IPS DF 19.7 (cell line): Measurements from ENCODE around the gene KISS1R.

Experiments used
- DNase-seq: peaks from one replicate; pipeline ENCODE4 v3.0.0-alpha.2; 2013; ENCODE audit warnings: low read depth, low spot score

Gene KISS1R

DNA sequence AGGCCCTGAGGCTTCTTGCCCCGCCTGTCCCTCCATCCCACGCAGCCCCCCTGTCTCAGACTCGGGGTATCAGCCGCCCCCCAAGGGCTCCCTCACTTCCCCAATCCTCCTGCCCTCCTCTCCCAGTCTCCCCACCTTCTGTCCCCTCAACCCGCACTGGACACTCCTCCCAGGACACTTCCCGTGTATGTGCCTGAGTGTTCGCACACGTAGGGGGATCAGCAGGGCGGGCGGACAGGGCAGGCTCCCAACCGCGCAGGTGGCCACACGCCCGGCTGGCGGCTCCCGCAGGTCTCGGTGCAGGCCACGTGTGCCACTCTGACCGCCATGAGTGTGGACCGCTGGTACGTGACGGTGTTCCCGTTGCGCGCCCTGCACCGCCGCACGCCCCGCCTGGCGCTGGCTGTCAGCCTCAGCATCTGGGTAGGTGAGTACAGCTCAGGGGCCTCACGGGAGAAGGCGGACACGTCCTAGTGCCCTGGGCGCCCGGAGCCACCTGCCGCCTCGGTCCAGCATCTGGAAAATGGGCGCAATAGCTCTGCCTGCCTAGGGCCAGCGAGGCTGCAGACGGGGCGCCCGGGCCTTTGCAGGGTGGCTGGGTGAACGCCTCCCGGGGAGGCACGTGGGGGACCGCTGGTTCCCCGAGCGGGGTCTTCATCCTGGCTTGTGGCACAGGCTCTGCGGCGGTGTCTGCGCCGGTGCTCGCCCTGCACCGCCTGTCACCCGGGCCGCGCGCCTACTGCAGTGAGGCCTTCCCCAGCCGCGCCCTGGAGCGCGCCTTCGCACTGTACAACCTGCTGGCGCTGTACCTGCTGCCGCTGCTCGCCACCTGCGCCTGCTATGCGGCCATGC is 2.3 kb downstream of the KISS1R start:
- DNase-seq: no peak

DNA sequence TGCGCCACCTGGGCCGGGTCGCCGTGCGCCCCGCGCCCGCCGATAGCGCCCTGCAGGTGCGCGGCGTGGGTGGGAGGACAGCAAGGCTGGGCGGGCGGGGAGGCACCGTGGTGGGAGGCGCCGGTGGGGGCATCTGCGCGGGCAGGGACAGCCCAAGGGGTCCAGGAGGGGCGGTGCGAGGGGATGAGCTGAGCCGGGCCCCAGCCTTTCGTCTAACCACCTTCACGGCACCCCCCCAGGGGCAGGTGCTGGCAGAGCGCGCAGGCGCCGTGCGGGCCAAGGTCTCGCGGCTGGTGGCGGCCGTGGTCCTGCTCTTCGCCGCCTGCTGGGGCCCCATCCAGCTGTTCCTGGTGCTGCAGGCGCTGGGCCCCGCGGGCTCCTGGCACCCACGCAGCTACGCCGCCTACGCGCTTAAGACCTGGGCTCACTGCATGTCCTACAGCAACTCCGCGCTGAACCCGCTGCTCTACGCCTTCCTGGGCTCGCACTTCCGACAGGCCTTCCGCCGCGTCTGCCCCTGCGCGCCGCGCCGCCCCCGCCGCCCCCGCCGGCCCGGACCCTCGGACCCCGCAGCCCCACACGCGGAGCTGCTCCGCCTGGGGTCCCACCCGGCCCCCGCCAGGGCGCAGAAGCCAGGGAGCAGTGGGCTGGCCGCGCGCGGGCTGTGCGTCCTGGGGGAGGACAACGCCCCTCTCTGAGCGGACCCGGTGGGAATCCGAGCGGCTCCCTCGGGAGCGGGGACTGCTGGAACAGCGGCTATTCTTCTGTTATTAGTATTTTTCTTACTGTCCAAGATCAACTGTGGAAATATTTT is 3.1 kb downstream of the KISS1R start:
- no peak for DNase-seq

DNA sequence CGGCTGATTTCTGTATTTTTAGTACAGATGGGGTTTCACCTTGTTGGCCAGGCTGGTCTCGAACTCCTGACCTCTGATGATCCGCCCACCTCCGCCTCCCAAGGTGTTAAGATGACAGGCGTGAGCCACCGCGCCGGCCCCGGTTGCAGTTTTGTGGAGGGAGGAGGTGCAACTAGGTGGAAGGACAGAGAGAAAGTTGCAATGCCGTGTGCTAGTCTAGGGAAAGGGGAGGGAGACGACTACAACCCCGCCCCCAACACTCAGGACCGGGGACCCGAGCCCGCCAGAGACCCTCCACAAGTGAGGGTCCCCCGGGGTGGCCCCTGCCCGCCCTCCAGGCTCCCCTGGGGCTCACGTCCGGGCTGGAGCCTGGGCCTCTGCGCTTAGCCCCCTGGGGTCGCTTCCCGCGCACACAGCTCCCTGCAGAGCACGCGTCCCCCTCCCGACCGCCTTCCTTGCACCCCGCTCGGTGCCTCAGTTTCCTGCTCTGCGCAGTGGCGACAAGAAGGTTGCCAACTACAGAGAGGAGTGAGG is 7.5 kb downstream of the KISS1R start:
- DNase-seq: no peak

DNA sequence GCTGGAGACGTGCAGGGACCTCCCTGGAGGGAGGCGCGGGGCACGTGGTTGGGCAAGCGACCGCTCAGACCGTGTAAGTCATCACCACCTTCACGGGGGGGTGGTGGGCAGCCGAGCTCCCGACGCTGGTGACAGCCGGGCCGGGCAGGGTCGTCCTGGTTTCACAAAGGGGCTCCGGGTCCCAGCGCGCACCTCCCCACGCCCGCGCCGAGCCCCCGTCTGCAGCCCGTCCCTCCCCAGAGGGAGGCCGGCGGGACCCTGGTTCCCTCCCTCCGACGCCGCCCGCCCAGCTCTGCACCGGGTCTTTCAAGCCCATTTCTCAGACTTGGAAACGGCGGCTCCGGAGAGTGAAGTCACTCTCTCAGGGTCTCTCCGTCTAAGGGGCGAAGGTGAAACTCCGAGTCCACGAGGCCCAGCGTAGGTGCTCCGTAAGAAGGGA is 8.0 kb downstream of the KISS1R start:
- peak; percentile 81 for DNase-seq

DNA sequence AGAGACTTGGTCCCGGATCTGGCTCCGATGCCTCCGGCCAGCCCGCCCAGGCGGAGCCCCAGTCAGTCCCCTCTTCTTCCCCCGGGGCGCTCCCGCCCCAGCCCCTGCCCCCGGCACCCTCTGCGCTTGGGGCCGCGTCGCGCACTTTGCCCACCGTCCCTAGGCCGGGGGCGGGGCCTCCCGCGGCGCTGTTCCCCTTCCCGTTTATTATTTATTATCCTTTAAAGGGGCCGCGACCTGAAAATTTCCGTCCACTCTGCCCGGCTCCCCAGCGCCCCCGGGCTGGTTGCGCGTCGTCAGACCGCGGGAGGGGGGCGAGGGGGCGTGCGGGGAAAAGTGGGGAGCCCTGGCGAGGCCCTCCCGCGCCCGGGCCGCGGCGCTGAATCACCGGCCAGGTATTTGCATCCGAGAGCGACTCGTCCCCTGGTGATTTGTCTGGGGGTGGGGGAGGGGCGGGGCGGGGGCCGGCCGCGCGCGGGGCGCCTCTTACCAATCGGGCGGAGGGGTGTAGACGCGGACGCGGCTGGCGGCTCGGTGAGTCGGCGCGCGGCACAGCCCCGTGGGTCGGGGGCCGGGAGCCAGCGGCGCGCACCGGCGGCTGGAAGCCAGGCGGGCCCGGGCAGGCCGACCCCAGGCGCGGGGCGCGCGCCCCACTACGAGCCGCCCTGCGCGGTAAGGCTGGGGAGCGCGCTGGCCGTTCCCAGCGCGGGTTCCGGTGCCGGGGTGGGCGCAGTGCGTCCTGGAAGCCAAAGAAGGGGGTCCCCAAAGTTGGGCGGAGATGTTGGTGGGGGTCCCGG is 8.6 kb downstream of the KISS1R start, which contains the start of gene ARID3A:
Gene ARID3A (plus strand): TSS at position 510 of the 797 bp plus-strand sequence. CDS start 3,494 bp downstream, outside the sequence.
- DNase-seq: no peak

DNA sequence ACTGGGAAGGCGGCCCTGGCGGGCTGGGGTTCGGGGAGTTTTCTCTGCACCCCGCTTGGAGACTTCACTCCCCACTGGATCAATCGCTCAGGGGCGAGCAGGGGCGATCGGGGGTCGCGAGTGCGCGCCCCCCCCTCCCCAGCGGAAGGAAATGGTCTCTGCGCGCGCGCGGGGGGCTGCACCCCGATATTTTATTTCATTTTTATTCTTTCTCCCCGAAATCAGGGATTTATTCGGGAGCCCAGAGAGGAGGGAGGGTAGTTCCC is 9.1 kb downstream of the KISS1R start:
- no peak for DNase-seq

DNA sequence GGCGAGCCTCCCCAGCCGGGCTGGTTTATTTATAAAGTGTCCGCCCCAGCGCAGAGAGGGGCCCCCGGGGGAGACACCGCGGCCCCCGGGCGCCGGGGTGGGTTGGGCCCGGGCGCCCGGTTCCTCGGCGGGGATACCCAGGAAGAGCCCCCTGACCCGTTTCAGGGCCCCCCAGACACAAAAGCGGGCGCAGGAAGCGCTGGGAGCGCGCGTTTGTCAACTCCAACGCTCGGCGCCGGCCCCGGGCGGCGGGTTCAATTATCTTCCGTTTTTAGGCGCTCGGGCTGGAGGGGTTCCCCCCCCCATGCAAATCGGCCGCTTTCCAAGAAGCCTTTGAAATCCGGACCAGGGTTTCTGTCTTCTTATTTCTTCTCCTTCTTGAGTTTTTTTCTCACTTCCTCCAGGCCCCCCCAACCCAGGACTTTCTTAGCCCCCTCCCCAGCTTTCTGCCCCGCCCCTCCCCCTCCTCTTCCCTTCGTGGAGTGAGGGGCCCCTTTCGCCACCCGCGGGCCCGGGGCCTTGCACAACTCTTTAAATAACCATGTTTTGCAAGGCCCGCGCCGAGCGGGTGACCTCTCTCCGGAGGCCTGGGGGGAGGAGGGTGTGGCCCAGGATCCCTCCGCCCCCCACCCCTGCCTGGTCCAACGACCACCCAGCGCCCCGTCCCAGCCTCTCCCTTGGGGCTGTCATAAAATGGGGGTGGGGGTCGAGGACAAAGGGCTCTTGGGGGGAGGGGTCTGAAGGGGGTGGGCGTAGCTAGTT is 9.6 kb downstream of the KISS1R start:
- DNase-seq: no peak

DNA sequence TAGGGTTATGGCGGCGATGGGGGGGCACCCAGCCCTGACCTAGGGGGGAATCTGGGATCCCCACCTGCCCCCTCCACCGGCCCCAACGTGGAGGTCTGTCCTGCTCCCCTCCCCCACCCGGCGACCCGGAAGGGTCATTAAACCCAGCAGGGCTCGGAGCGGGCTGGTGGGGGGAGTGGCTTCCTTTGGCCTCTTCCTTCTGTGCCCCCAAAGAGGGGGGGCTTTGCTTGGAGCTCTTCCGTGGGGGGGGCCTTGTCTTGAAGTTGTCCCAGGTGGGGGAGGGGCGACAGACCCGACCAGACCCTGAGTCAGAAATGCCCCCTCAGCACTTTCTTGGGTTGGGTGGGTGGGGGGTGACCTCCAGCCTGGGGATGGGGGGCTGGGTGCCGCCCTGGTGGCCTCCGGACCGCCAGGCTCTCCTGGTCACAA is 10.2 kb downstream of the KISS1R start:
- DNase-seq: no peak

DNA sequence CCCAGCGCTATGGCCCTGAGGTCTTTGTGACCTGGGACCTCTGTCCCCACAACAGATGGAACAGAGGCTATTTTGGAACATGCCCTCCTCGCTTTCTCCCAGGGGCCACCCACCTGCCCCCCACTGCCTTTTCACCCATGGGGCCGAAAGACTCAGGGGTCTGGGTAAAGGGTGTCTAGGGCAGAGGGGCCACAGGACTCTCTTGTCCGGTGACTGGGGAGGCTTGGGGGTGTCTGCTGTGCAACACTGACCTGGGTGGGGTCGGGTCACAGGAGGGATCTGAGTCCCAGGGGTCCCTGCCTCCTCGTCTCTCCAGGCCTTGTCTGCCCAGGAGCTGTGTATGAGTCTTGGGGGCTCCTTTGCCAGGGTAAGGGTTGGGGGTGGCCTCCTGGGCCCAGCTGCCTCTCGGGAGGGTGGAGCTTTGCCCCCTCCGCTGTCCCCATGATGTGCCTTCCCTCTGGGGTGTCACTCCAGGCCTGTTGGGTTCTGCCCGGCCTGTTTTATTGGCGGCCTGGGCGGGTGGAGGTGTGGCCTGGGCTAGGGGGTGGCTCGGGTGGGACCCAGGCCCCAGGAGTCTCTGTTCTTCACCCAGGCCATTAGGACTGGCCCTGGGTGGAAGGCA is 10.8 kb downstream of the KISS1R start:
- no peak for DNase-seq

DNA sequence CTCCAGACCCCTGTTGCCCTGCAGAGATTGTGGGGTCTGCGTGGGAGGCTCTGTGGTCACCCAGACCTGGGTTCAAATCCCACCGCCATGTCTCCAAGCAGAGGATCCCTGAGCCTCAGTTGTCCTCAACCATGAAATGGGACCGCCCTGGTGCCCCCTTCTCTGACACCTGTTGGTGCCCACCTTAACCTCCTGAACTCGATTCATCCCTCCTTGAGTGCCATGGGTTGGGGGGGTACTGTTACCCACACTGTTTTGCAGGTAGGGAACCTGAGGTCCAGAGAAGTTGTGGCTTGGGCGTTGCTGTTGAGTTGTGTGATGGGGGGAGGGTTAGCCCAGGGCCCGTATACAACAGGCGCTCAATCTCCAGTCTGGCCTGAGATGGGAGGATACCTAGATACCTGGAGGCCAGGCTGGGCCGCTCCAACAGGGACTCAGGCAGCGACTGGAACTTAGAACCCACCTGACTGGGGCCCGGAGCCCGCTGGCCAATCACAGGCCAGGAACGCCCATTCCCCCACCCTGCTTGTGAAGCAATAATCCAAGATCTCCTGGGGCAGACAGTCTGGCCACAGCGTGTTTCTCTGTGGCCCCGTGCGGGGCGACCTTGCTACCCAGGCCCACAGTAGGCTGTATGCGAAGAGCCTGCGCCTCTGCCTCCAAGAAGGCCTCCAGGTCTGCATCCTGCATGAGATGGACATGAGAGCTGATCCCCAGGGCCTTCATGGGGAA is 11.5 kb downstream of the KISS1R start:
- no peak for DNase-seq

DNA sequence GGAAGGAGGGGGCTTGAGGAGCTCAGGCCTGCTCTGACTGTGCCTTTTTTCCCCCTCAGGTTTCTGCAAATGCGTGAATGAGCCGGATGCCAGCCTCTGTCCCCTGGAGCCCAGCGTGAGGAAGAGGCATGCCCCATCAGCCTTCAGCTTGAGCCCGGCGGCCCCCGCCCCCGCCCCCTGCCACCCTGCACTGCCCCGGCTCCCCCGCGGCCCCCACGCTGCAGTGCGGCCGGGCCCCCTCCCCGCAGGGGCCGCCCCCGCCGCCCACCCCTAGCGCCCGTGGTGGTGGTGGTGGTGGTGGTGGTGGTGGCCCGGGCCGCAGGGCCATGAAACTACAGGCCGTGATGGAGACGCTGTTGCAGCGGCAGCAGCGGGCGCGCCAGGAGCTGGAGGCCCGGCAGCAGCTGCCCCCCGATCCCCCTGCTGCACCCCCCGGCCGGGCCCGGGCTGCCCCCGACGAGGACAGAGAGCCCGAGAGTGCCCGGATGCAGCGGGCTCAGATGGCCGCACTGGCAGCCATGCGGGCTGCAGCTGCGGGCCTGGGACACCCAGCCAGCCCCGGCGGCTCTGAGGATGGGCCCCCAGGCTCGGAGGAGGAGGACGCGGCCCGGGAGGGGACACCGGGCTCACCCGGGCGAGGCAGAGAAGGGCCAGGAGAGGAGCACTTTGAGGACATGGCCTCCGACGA is 12.2 kb downstream of the KISS1R start:
- DNase-seq: no peak

DNA sequence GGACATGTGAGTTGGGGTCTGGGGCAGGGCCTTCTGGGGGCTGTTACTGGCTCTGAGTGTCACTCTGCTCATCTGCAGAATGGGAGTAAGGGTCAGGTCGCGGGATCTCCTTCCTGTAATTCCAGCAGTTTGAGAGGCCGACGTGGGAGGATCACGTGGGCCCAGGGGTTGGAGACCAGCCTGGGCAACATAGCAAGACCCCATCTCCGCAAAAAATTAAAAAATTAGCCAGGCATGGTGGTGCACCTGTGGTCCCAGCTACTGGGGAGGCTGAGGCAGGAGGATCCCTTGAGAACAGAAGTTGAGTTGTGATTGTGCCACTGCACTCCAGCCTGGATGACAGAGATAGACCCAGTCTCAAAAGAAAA is 12.7 kb downstream of the KISS1R start:
- no peak for DNase-seq

DNA sequence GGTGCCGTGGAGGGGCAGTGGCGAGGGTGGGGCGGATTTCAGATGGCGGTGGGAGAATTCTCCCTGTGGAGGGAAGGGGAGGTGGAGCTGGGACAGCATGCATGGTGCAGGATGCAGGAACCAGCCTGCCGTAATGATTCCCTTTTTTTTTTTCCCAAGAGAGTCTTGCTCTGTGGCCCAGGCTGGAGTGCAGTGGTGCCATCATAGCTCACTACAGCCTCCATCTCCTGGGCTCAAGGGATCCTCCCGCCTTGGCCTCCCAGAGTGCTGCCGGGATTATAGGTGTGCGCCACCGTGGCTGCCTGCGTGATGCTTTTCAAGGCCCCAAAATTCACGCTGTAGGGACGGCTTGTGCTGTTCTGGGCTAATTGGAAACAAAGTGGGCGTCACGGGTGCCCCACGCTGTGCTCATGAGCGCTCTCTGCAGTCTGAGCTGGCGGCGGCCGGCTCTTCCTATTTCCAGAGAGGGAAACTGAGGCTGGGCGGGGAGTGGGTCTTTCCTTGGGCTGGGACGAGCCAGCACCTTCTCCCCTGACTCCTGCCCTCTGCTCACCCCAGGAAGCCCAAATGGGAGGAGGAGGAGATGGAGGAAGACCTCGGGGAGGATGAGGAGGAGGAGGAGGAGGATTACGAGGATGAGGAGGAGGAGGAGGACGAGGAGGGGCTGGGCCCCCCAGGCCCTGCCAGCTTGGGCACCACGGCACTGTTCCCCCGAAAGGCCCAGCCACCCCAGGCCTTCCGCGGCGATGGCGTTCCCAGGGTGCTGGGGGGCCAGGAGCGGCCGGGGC is 14.9 kb downstream of the KISS1R start:
- DNase-seq: no peak

DNA sequence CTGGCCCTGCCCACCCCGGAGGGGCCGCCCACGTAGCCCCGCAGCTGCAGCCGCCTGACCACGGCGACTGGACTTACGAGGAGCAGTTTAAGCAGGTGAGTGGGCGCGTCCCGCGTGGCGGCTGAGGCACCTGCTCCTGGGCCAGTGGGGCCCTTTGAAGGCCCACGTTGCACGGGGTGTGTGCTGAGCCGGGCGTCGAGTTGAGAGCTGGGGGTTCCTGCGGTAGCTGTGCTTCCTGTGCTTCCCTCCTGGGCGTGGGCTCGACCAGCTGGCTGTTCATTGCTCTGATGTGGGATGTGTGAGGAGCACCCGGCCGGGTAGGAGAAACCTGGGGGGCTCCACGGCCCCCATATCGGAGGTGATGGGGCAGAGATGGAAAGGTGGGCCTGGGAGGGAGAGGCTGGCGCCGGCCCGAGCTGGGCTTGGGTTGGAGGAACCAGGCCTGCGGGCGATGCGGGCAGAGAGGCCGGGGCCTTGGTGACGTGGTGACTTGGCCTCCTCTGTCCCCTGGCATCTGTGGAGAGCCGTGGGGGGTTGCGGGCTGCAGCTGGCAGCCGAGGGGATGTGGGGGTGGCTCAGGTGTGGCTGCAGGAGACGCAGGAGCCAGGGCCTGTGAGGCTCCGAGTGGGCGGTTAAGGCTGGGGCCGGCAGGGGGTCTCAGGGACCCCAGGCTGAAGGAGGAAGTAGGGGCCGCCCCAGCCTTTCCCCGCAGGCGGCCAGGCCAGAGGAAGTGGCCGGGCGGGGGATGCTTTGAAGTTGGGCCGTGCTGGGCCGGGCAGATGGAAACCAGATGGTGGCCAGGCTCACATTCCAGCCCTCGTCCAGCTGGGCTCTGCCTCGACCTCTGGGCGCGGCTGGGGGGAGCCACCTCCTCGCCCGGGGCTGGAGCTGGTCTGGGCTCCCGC is 15.8 kb downstream of the KISS1R start:
- no peak for DNase-seq

DNA sequence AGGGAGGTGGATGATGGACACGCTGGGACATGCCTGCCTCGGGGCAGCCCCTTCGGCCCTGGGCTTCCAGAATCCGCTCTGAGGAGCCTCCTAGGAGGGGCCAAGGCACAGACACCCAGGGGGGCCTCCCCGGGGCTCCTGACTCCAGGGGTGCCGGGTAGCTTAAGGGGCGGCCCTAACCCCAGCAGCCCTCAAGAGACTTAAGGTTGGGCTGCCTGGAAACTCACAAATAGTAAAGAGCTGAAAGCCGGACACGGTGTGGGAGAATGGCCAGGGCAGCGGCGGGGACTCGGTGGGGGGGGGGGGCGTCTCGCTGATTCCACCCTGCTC is 16.4 kb downstream of the KISS1R start:
- no peak for DNase-seq

DNA sequence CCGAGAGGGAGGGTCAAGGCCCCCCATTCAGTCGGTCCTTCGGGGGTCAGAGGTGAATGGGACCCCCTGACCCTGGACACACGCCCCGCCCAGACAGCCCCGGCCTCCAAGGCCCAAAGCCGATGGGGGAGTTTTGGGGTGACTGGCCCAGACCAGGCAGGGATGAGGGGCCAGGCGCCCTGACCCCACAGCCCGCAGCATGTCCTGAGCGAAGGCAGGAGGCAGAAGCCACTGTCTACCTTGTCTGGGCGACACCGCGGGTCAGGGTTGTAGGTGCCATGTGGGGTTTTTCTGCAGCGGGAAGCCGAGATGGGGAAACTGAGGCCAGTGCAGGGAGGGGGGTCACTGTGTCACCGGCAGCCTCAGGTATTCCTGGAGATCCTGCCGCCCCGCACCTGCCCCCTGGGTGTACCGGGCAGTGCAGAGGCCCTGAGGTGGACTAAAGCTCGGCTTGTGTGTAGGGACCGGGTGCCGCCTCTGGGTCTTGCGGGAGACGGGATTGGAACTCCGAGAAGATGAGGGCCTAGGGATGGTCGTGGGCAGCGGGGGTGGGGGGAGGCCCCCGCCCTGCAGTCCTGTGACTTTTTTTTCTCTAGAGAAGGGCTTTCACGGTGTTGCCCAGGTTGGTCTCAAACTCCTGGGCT is 17.2 kb downstream of the KISS1R start:
- DNase-seq: no peak

DNA sequence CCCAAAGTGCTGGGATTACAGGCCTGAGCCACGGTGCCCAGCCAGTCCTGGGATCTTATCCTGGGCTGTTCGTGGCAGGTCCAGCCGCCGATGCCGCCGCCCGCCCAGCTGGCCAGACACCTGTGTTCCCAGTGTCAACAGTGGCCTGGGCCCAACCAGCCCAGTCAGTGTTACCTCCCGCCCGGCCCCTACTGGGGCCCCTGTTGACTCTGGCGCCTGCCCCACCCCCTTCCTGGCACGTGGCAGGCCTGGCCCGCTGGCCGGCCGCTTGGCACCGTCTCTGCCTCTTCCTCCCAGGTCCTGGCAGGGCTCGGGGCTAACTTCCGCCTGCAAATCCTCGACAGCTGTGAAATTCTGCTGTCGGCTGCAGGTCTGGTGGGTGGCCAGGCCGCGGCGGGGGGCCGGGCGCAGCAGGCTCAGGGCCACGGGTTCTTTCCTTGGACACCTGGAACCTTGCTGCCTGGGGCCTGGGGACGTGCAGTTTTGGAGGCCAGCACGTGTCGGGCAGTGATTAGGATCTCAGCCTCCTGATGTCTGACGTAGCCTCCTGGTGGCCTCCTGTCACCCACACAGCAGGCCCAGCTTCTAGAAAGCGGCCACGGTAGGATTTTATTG is 17.8 kb downstream of the KISS1R start:
- DNase-seq: no peak
